Neural progenitor cell (in vitro differentiated cells): ENCODE measurements around the gene TMEM79. TPM values are rescaled to one million over a fixed set of nuclear protein-coding genes. Genes with fewer than 3 reads are reported as not detected.
A peak's percentile ranks its signal among the peaks of the same experiment; 100 is the strongest.

ENCODE experiments used
- DNase-seq: peaks from one replicate; pipeline ENCODE4 v3.0.0-alpha.2; 2016; ENCODE audit warnings: low spot score
- H2AFZ ChIP-seq: fragments of 200-600 bp; sonication (generic); replicated peaks from 2 replicates; pipeline ENCODE4 v1.6.1; 2016; ENCODE audit warnings: antibody characterized with exemption
- H3F3A ChIP-seq: fragments of 200-600 bp; sonication (generic); 2 replicates; pipeline ENCODE4 v1.6.1; 2016; ENCODE audit warnings: antibody characterized with exemption, low read depth
- H3K27ac ChIP-seq: fragments of 200-600 bp; sonication (generic); 2 replicates; pipeline ENCODE4 v1.5.1; 2016; ENCODE audit warnings: mild to moderate bottlenecking
- H3K27me3 ChIP-seq: fragments of 200-600 bp; sonication (generic); 2 replicates; pipeline ENCODE4 v1.6.1; 2016; ENCODE audit warnings: mild to moderate bottlenecking, moderate library complexity
- H3K36me3 ChIP-seq: fragments of 200-600 bp; sonication (generic); 2 replicates; pipeline ENCODE4 v1.5.1; 2016
- H3K4me1 ChIP-seq: fragments of 200-600 bp; sonication (generic); 2 replicates; pipeline ENCODE4 v1.6.1; 2016; ENCODE audit warnings: mixed run types
- H3K4me2 ChIP-seq: fragments of 200-600 bp; sonication (generic); 2 replicates; pipeline ENCODE4 v1.6.1; 2016
- H3K4me3 ChIP-seq: fragments of 200-600 bp; sonication (generic); 2 replicates; pipeline ENCODE4 v1.5.1; 2016
- H3K79me2 ChIP-seq: fragments of 200-600 bp; sonication (generic); 2 replicates; pipeline ENCODE4 v1.6.1; 2016; ENCODE audit warnings: low read depth
- H3K9ac ChIP-seq: fragments of 200-600 bp; sonication (generic); 2 replicates; pipeline ENCODE4 v1.6.1; 2016
- H3K9me3 ChIP-seq: fragments of 200-600 bp; sonication (generic); 2 replicates; pipeline ENCODE4 v1.5.1; 2016; ENCODE audit warnings: low read depth
- H4K20me1 ChIP-seq: fragments of 200-600 bp; sonication (generic); 2 replicates; pipeline ENCODE4 v1.6.1; 2016; ENCODE audit warnings: low read depth
- H3K27ac Mint-ChIP-seq: 3 replicates; pipeline ENCODE4 v1.8.0; 2021; ENCODE audit warnings: mixed read lengths
- H3K27me3 Mint-ChIP-seq: 2 replicates; pipeline ENCODE4 v1.8.0; 2022; ENCODE audit warnings: low read depth, mild to moderate bottlenecking, inconsistent platforms, moderate library complexity, mixed read lengths; ENCODE audit not compliant: insufficient read depth
- H3K36me3 Mint-ChIP-seq: 3 replicates; pipeline ENCODE4 v1.8.0; 2021; ENCODE audit warnings: mixed read lengths
- H3K4me1 Mint-ChIP-seq: 3 replicates; pipeline ENCODE4 v1.8.0; 2021; ENCODE audit warnings: mixed read lengths
- H3K4me3 Mint-ChIP-seq: 3 replicates; pipeline ENCODE4 v1.8.0; 2021; ENCODE audit warnings: mild to moderate bottlenecking, moderate library complexity, mixed read lengths
- H3K9me3 Mint-ChIP-seq: 3 replicates; pipeline ENCODE4 v1.8.0; 2020; ENCODE audit warnings: mixed read lengths
- CTCF ChIP-seq: fragments of 200-600 bp; sonication (generic); IDR thresholded peaks from 2 replicates; pipeline ENCODE4 v1.5.1; 2017; ENCODE audit warnings: antibody characterized with exemption, mild to moderate bottlenecking
- EZH2 ChIP-seq: fragments of 200-600 bp; sonication (generic); IDR thresholded peaks from 2 replicates; pipeline ENCODE4 v1.6.1; 2017; ENCODE audit warnings: antibody characterized with exemption, mild to moderate bottlenecking, moderate library complexity
- EZH2phosphoT487 ChIP-seq: fragments of 200-600 bp; sonication (generic); IDR thresholded peaks from 2 replicates; pipeline ENCODE4 v1.6.1; 2017; ENCODE audit warnings: antibody characterized with exemption
- total RNA-seq: library from RNA; depleted of rRNA; stranded (reverse); fragments of >200 nt; gene quantifications from 2 replicates; pipeline ENCODE4 v1.2.3, GENCODE V29; 2015; ENCODE audit warnings: low replicate concordance

Gene TMEM79
- total RNA-seq, 1 donor from 2014 or later = 1.7 TPM

DNA sequence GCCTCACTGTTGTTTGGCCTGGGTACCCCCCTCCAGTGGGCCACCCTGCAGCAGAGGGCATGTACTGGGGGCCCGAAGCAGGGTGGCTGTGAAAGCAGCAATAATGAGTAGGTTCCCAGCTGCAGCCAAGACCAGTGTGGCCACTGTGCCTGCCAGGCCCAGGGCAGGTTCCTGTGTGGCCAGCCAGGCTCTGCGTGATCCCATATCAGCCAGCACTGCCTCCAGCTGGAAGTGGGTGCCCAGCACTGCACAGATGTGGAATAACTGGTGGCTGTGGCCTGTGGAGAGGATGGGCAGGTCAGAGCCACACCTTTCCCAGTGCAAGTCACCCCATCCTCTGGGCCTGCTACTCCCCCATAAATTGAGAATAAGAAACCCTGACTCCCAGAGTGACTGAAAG, 40.0 kb upstream of the TMEM79 start:
- Histone ChIP-seq H3K27ac (no peak overlapping the region), H3K79me2 (no peaks in the 10 kb centered on the region), H3K9me3 (no peaks in the 10 kb centered on the region), H4K20me1 (peaks cover 4% of the 10 kb centered on the region), H3K4me1 (peaks cover 6% of the 10 kb centered on the region), H2AFZ (no peak overlapping the region), H3K27me3 (no peaks in the 10 kb centered on the region), H3K4me3 (no peak overlapping the region), H3K9ac (no peak overlapping the region), H3K36me3 (no peaks in the 10 kb centered on the region), H3F3A (peaks cover 17% of the 10 kb centered on the region), H3K4me2 (no peak overlapping the region)
- H3K9me3 Mint-ChIP-seq = no peaks in the 10 kb centered on the region
- peaks cover 4% of the 10 kb centered on the region for H3K36me3 Mint-ChIP-seq
- H3K27me3 Mint-ChIP-seq = peaks cover 7% of the 10 kb centered on the region
- no peak overlapping the region for H3K4me3 Mint-ChIP-seq
- H3K27ac Mint-ChIP-seq = no peak overlapping the region
- peaks cover 5% of the 10 kb centered on the region for H3K4me1 Mint-ChIP-seq
- TF ChIP-seq EZH2phosphoT487 (no peak), CTCF (no peak), EZH2 (no peak)
- DNase-seq = no peak

DNA sequence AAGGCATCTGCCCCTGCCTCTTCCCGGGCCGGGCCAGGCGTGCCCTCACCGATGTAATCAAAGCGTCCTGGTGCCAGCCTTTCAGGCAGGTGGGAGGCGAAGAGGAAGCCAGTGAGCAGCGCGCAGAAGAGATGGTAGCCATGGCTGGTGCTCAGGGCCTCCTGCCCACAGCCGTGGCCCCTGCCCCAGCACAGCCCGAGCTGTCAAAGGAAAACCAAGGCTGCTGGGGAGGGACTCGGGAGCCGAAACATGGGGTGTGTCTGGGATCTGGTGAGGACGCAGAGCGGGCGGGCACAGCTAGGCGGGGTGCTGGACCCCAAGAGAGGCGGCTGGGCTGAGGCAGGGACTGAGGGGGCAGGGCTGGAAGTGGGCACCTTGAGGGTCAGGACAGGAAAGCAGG, 39.4 kb upstream of the TMEM79 start:
- no peak overlapping the region for H3K27ac ChIP-seq
- peaks cover 4% of the 10 kb centered on the region for H4K20me1 ChIP-seq
- Mint-ChIP-seq H3K27me3 (peaks cover 9% of the 10 kb centered on the region), H3K9me3 (no peaks in the 10 kb centered on the region), H3K27ac (peak overlapping the region; percentile 41), H3K36me3 (peaks cover 2% of the 10 kb centered on the region), H3K4me3 (peak overlapping the region; percentile 5), H3K4me1 (peaks cover 5% of the 10 kb centered on the region)
- H3K36me3 ChIP-seq = no peaks in the 10 kb centered on the region
- H2AFZ ChIP-seq = no peak overlapping the region
- DNase-seq = no peak
- H3K4me3 ChIP-seq = no peak overlapping the region
- H3K4me2 ChIP-seq = no peak overlapping the region
- H3K9ac ChIP-seq = no peak overlapping the region
- peaks cover 6% of the 10 kb centered on the region for H3K4me1 ChIP-seq
- no peaks in the 10 kb centered on the region for H3K9me3 ChIP-seq
- TF ChIP-seq EZH2 = no peak
- TF ChIP-seq EZH2phosphoT487 = no peak
- TF ChIP-seq CTCF = no peak
- H3K27me3 ChIP-seq = no peaks in the 10 kb centered on the region
- peaks cover 19% of the 10 kb centered on the region for H3F3A ChIP-seq
- no peaks in the 10 kb centered on the region for H3K79me2 ChIP-seq

DNA sequence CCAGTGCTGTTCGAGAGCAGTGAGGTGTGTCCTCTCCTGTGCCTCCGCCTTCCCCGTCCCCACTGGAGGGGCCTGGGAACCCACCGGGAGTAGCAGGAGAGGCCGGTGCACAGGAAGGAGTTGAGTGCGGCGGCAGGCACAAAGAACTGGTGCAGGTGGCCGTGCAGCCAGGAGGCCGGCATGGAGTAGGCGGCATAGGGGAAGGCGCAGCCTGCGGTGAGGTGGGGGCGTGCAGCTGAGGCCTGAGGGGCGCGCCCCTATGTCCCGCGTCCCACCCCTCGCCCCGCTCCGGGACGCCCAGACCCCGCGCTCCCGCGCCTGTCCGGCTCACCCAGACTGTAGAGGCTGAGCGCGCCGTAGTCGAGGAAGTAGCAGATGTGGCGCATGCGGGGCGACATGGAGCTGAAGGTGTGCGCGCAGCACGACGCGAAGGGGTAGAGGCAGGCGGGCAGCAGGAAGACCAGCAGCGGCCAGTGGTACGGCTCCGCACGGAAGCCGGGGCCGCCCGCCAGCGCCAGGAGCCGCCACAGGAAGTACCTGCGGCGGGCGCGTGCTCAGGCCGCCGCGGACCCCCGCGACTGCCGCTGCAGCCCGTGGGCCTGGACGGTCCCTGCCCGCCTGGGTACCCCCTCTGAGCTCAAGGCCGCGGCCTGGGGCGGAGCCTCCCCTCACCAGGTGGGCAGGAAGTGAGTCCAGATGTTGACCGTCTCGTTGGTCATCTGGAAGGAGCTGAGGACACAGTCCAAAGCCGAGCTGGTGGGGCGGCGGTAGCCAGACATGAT, 38.5 kb upstream of the TMEM79 start:
- DNase-seq = no peak
- peaks cover 4% of the 10 kb centered on the region for H4K20me1 ChIP-seq
- H3K36me3 Mint-ChIP-seq = peaks cover 4% of the 10 kb centered on the region
- peak overlapping the region; percentile 63 for H3K27ac Mint-ChIP-seq
- no peak overlapping the region for H3K4me2 ChIP-seq
- no peak overlapping the region for H3K4me3 Mint-ChIP-seq
- no peaks in the 10 kb centered on the region for H3K36me3 ChIP-seq
- no peak overlapping the region for H3K4me3 ChIP-seq
- no peak for TF ChIP-seq CTCF
- no peak for TF ChIP-seq EZH2
- TF ChIP-seq EZH2phosphoT487 = no peak
- H3K27me3 ChIP-seq = no peaks in the 10 kb centered on the region
- H3K4me1 Mint-ChIP-seq = peaks cover 5% of the 10 kb centered on the region
- peaks cover 19% of the 10 kb centered on the region for H3F3A ChIP-seq
- peaks cover 6% of the 10 kb centered on the region for H3K4me1 ChIP-seq
- peaks cover 9% of the 10 kb centered on the region for H3K27me3 Mint-ChIP-seq
- H2AFZ ChIP-seq = no peak overlapping the region
- no peaks in the 10 kb centered on the region for H3K9me3 ChIP-seq
- H3K9ac ChIP-seq = no peak overlapping the region
- H3K79me2 ChIP-seq = no peaks in the 10 kb centered on the region
- H3K27ac ChIP-seq = no peak overlapping the region
- H3K9me3 Mint-ChIP-seq = no peaks in the 10 kb centered on the region
